Measurements from ENCODE around the gene ERBIN. TPM values are rescaled to one million over a fixed set of nuclear protein-coding genes. Genes with fewer than 3 reads are reported as not detected.
"Not testable (repeated sequence)": the region's sequence is repeated elsewhere in the genome, so short reads cannot be mapped to it uniquely, and the experiment has no call there.

Gene ERBIN
- total RNA-seq, 1 donor from 2014 or later = 61.4 TPM

DNA sequence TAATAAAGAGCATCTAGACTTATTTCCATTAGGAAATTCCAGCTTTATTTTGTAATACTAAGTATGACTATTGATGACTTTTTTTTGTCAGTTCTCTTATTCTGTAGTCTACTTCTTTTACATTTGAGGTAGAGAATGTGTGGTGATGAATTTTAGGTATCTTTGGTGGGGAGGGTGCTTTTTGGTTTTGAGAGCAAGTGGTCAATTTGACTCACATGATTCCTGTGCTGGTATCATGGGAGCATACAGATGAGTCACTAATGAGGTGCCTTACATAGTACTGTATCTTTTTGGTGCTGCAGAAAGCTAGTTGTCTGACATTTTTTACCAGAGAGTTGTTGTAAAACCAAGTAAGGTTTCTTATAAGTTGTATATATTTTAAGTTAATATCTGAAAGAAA is 35.3 kb downstream of the ERBIN start:
- no peak for DNase-seq (ENCODE audit: extremely low read depth, low read depth, low spot score)

DNA sequence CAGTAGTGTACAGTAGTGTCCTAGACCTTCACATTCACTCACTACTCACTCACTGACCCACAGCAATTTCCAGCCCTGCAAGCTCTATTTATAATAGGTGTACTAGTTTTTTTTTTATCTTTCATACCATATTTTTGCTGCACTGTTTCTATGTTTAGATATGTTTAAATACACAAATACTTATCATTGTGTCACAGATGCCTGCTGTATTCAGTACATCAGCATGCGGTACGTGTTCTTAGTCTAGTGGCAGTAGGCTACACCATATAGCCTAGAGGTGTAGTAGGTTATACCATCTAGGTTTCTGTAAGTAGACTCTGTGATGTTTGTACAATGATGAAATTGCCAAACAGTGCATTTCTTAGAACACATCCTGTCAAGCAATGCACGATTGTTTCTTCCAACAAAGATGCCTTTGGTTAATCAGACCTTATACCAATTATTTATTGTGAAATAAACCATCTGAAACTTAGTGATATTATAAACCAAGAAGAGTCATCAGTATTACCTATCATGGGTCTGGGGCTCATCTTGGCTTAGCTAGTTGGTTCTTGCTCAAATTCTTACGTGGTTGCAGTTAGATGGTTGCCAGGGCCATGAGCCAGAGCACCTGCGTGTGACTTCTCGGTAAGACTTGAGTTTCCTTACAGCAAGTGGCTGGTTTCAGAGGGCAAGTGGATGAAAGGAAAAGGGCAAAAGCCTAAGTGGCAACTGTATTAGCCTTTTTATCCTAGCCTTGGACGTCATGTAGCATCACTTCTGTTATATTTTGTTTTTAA is 41.1 kb downstream of the ERBIN start:
- DNase-seq (ENCODE audit: extremely low read depth, low read depth, low spot score) = no peak

DNA sequence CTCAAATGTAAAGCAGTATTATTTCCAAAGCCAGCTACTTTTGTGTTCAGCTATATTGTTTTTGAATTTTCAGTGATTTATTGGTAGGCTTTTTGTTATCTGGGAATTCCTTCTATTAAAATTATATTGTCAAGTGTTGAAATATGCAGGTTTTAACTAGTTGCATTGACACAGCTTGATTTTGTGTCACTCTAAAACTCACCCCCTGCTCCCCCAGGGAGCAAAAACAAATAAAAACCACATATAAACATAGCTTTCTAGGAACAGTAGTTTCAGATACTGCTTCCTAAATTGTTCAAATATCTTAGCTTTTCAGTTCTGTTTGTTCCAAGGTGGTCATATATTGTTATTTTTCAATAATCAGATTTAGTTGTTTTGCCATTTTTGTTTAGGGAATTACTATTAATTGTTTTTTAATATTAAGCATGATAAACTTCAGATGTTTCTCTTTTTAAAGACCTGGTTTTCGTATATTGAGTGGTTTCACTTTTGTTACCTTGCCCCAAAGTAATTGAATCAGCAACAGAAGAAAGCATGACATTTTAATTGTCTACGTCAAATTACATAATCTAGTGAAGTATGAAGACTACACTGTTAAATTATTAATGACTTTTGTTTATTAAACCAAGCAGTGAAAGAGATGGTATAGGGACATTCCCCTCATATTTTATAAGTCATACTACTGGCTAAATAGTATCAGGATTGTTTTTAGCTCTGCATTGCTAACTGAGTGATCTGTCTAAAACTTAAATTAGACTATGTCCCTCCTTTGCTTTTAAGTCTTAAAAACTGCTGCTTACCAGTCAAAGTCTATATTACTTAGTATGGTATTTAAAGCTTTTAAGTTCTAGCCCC is 43.4 kb downstream of the ERBIN start:
- no peak for DNase-seq (ENCODE audit: extremely low read depth, low read depth, low spot score)

DNA sequence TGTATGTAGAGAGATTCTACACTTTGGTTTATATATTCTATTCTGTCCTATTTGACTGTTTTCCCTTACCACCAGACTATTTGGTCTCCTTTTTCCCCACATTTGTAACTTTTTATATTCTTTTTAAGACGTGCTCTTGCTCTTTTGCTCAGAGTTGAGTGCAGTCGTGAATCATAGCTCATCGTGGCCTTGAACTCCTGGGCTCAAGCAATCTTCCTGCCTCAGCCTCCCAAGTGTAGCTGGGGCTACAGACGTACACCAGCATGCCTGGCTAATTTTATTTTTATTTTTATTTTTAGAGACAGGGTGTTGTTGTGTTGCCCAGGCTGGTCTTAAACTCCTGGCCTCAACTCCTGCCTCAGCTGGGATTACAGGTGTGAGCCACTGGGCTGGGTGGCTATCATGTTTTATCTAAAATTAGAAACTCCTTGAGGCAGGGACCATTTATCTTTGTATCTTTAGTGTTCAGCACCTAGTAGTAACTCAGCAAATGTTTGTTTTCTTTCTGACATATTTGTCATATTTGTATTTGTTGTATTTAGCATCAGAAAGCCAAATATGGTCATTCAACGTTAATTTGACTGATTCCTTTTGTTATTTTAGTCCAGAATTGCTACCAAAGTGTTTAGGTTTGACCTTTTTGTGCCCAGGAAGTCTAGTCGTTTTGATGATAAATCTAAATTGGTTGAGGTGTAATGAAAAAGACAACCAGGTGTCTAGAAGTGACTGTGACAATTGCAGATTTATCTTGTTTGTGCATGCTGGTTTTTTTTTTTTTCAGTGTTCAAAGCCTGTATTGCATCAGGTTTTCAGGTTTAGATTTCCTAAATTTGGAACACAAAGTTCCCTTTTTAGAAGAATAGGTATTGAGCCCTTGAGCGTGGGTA is 44.3 kb downstream of the ERBIN start:
- DNase-seq (ENCODE audit: extremely low read depth, low read depth, low spot score) = no peak

DNA sequence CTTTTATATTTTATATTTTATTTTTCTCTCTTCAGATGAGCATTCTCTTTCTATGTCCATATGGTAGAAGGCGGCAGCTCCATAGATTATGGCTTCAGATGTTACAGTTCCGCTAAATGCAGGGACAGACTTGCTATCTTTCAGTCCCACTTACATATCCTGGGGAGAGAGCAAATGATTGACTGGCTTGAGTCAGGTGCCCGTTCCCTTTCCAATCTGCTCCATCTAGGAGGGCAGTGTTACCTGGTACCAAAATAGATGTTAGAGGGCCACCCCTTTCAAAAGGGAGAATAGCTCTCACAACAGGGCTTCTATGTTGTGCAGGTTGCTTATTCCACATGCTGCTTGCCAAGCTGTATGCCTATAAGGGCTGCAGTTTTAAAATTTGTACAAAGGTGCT is 45.3 kb downstream of the ERBIN start:
- DNase-seq (ENCODE audit: extremely low read depth, low read depth, low spot score) = no peak

DNA sequence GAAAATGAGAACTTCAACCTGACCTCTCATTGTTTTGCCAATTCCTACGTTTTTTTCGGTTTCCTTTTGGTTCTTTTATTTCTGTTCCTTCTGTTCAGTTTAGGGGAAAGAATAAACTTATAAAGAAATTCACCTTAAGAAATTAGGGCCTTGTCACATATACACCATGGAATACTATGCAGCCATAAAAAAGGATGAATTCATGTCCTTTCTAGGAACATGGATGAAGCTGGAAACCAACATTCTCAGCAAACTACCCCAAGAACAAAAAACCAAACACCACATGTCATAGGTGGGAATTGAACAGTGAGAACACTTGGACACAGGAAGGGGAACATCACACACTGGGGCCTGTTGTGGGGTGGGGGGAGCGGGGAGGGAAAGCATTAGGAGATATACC is 46.5 kb downstream of the ERBIN start:
- not testable (repeated sequence) for DNase-seq (ENCODE audit: extremely low read depth, low read depth, low spot score)

DNA sequence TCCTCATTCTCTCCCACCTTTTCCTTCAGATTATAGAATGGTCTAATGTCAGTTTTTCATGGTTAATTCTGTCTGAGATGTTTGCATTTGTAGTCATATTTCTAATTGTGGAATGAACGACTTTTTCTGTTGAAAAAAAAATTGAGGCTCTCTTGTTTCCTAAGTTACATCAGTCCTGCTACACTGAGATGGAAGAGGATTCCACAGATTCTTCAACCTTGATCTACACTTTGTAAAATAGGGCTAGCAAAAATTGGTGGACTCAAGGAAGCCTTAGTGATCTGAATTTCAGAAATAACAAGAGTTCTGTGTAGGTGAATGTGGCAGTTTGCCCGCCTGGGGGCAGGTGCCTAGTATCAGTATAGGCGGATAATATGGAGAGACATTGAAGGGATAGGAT is 51.9 kb downstream of the ERBIN start:
- no peak for DNase-seq (ENCODE audit: extremely low read depth, low read depth, low spot score)

DNA sequence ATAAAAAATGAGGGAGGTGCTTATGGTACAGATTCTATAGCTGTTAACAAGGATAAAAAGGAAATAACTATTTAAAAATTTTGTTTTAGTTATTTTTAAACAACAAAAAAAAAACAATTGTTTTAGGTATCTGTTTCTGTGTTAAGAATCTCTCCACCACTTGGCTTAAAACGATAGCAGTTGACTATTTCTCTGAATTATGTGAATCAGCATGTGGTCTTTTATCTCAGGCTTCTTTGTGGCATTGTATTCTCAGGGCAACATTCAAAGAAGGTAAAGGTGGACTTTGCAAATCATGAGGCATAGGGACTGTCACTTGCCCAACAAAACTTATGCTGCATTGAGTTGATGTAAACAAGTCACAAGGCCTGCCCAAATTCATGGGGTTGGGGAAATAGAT is 55.2 kb downstream of the ERBIN start:
- DNase-seq (ENCODE audit: extremely low read depth, low read depth, low spot score) = no peak

DNA sequence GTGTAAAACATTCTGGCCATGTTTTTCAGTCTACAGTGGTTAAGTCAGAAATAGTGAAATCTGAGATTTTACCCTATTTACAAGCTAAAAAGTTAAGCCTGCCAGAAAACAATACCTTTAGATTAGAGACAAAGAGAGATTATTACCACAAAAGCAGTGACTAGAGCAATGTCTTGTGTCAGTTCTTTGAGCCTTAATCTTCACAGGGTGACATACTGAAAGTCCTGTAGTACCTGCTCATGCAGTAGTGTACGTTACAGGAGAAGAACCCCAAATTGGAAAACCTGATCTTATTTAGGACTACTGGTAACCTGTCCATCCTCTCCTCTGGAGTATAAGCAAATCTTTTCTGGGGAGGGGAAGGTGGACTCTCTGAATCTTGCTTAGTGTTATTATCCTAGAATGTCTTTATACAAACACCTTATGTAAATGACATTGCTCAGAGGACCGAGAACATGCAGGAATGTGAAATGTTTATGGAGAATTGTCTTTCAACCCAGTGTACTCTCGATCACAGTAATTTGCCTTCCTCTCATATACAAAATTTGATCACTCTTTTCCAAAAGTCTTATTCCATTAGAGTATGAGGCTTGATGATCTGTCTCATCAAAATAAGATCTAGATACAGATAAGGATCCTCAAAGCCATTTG is 55.7 kb downstream of the ERBIN start:
- no peak for DNase-seq (ENCODE audit: extremely low read depth, low read depth, low spot score)

DNA sequence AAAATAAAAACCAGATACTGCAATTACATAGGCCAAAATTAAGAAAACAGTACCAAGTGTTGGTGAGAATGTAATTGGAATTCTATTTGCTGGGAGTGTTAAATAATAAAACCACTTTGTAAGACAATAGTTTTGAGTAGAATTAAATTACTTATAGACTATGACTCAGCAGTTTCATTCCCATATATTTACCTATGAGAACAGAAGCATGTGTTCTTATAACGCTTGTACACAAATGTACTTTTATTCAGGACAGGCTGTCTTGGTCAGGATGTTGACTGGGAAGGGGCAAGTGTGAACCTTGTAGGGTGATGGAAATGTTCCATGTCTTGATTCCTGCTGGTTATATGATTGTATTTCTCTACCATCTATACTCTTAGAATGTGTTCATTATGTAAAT is 56.3 kb downstream of the ERBIN start:
- no peak for DNase-seq (ENCODE audit: extremely low read depth, low read depth, low spot score)

DNA sequence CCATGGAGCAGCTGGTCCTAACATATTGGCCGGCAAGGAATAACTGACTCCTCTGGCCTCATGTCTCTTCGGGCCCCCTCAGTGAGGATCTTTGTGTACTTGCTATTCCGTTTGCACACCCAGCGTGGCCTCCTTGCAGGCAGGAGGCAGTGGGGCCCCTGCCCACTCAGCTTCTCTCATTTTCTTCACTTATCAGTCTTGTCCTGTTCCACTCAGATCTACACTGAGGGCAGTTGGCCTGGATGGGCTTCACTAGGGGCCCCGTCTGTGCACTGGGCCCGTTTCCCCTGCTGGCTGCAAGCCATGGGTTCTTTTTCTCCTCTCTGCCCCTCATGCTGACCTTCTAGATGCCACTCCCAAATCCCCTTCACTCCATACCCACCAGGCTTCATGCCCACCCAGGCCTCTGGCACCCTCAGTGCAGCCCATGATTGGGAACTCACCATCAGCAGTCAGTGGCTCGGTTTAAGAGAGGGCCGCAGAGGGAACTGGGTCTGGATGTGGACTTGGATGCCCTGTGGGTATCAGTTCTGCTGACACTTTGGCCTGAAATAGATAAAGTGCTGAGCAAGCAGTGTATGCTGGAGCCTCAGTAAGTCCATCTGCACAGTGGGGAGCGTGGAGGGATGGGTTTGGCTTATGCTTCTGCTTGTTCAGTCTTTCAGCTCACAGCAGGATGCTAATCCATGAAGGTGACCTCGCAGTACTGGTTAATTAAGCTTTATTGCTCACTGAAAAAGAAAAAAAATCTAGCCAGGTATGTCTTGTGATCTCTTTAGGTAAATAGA is 57.9 kb downstream of the ERBIN start:
- no peak for DNase-seq (ENCODE audit: extremely low read depth, low read depth, low spot score)

DNA sequence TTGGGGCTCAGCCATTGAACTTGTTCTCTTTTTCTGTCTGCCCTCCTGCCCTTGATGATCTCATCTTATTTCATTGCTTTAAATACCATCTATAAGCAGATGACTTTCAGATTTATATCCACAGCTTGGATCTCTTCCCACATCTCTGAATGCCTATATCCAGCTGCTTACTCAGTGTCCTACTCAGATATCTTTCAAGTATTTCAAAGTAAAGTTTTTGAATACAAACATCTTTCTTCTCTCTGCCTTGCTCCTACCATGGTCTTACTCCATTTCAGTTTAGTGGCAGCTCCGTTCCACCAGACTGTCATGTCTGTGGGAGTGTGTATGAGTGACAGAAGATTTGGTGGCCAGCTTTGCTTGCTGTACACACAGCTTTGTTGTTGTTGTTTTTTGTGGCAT is 59.7 kb downstream of the ERBIN start:
- DNase-seq (ENCODE audit: extremely low read depth, low read depth, low spot score) = no peak

DNA sequence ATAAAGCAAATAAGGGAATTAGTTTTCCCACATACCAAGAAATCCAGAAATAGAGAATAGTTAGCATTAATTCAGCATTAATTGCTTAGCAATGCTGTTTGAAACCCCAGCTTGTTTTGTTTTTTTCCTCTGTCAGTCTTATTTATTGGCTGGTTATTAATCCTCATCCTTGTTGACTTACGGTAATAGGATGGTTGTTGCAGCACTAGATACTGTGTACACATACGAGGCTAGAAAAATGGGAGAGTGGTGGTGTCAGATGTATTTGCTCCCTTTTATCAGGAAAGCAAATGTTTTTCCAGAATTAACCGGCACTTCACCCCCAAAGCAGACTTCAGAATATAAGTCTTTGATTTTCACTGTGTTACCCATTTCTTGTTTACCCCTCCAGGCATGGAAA is 60.4 kb downstream of the ERBIN start:
- no peak for DNase-seq (ENCODE audit: extremely low read depth, low read depth, low spot score)

DNA sequence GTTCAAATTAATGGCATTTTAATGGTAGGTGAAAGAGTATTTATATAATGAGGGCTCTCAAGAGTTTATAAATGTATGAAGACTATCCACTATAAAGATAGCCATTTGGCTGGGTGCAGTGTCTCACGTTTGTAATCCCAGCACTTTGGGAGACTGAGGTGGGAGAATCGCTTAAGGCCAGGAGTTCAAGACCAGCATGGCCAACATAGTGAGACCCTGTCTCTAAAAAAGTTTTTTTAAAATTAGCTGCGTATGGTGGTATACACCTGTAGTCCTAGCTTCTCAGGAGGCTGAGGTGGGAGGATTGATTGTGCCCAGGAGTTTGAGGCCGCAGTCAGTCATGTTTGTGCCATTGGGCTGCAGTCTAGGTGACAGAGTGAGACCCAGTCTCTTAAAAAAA is 61.6 kb downstream of the ERBIN start:
- DNase-seq (ENCODE audit: extremely low read depth, low read depth, low spot score) = no peak

DNA sequence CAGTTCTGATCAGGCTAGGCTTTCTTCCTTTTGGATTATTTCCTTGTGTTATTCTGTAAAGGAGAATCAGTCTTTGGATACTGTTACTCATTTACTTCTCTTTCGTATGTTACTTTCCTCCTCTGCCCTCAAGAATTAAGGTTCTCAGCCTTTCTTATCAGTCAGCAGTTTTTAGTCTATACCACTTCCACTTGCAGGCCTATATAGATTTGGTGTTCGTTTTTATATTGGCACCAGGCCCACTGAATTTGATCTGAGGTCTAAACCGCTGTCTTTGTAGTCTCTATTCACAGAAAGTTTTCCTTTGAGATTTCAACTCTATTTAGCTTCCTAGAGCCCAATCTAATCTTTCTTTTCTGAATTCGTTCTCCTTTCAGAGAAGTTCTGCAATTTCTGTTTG is 62.8 kb downstream of the ERBIN start:
- no peak for DNase-seq (ENCODE audit: extremely low read depth, low read depth, low spot score)

DNA sequence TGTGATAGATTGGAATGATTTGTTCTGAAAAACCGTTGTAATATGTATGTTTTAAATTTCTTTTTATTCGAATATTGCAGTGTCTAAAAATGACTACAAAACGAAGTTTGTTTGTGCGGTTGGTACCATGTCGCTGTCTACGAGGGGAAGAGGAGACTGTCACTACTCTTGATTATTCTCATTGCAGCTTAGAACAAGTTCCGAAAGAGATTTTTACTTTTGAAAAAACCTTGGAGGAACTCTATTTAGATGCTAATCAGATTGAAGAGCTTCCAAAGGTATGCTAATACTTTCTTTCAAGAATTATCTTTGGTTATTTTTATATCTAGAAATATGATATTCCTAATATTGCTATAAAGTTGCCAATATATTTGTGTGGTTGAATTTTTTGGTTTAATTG is 66.3 kb downstream of the ERBIN start:
- DNase-seq (ENCODE audit: extremely low read depth, low read depth, low spot score) = no peak

DNA sequence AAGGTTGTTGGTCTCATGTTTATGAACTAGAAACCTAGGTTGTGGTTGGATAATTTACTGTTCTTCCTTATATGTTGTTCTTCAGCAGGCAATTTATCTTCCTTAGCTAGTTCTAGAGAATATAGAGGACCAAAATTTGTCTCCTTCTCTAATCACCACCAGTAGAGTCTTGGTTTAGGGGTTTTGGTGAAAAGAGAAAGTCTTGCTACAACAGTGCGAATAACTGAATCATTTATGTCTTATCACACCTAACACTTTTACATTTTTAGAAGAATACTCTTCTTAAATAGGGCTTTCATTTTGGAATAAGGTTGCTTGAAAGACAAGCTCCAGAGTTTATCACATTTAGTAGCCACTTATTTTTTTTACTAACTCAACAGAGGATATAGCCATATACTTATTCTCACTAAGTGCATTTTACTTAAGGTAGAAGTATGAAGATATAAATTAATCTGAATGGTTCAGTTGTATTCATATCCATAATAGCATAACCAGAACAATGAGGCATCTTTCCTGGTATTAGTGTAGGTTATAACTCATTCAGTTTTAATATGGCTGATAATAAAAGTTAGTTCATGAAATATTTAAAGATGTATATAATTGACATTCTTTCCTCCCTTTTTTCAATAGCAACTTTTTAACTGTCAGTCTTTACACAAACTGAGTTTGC is 67.9 kb downstream of the ERBIN start:
- no peak for DNase-seq (ENCODE audit: extremely low read depth, low read depth, low spot score)

DNA sequence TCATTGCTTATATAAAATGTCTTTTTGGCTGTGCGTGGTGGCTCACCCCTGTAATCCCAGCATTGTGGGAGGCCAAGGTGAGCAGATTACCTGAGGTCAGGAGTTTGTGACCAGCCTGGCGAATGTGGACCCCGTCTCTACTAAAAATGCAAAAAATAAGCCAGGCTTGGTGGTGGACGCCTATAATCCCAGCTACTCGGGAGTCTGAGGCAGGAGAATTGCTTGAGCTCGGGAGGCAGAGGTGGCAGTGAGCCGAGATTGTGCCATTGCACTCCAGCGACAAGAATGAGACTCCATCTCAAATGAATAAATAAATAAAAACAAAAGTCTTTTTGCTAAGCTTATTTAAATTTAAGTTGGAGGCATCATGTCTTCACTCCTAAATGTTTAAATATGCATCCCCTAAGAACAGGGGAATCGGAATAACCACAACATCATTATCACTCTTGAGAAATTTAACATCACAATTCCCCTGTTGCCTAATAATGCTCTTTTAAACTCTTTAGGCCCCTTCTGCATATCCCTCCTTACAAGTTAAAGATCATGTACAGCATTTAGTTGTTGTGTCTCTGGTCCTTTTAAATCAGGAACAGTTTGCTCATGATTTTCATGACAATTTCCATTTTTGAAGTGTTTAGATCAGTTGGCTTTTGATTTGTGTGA is 72.8 kb downstream of the ERBIN start:
- DNase-seq (ENCODE audit: extremely low read depth, low read depth, low spot score) = no peak

DNA sequence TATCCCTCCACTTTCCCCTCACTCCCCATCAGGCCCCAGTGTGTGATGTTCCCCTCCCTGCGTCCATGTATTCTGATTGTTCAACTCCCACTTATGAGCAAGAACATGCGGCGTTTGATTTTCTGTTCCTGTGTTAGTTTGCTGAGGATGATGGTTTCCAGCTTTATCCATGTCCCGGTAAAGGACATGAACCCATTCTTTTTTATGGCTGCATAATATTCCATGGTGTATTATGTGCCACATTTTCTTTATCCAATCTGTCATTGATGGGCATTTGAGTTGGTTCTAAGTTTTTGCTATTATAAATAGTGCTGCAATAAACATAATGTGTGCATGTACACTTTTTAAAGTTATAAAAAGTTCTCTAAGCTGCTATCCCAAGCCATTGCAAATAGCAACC is 75.6 kb downstream of the ERBIN start:
- no peak for DNase-seq (ENCODE audit: extremely low read depth, low read depth, low spot score)

All from glomerular endothelial cell (primary cell).